HG03521 (cell line): ENCODE results near the gene RDM1.
"Not testable (repeated sequence)": the region's sequence is repeated elsewhere in the genome, so short reads cannot be mapped to it uniquely, and the experiment has no call there.

ENCODE experiments used
- ATAC-seq: cut with Tn5 transposase; IDR thresholded peaks from one replicate; pipeline ENCODE4 v1.9.1; 2021; ENCODE audit warnings: mild to moderate bottlenecking, moderate library complexity; ENCODE audit not compliant: unreplicated experiment

Gene RDM1

GRCh38 chr17:35900708-35901480, 29.7 kb downstream of the RDM1 start:
- ATAC-seq, result no peak

GRCh38 chr17:35900280-35900679, 30.3 kb downstream of the RDM1 start:
- ATAC-seq, result no peak

DNA sequence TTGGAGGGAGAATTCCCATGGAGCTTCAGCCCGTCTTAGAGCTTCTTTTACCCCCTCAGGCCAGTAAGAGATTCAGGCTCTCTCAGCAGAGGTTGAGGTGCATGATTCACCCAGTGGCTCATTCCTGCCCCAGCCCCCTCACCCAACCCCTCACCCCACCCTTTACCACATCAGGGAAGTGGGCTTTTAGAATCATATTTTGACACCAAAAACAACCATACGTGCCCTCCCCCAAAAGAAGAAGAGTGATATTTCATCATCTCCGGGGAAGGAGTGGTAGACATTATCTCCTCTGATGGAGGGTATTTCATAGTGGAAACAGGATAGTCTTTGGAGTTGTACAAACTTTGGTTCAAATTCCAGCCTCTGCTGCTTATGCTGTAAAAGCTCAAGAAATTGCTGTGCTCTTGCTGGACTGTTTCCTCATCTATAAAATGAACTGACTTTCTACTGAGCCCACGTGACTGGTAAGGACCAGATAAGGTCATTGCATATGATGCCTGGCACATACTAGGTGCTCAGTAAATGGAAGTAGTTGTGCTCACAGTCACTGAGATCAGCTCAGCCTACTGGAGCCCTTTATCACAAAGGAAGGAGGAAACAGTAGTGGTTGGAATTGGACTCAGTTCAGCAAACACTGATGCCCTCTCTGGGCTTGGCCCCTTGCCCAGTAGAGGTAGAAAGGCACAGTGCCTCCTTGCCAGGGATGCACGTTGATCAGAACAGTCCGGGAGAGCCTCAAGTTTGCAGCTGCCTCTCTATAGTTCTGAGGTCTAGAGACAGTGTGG, 32.1 kb downstream of the RDM1 start:
- ATAC-seq, result no peak

GRCh38 chr17:35897772-35898171, 32.8 kb downstream of the RDM1 start:
- ATAC-seq, result not testable (repeated sequence)

DNA sequence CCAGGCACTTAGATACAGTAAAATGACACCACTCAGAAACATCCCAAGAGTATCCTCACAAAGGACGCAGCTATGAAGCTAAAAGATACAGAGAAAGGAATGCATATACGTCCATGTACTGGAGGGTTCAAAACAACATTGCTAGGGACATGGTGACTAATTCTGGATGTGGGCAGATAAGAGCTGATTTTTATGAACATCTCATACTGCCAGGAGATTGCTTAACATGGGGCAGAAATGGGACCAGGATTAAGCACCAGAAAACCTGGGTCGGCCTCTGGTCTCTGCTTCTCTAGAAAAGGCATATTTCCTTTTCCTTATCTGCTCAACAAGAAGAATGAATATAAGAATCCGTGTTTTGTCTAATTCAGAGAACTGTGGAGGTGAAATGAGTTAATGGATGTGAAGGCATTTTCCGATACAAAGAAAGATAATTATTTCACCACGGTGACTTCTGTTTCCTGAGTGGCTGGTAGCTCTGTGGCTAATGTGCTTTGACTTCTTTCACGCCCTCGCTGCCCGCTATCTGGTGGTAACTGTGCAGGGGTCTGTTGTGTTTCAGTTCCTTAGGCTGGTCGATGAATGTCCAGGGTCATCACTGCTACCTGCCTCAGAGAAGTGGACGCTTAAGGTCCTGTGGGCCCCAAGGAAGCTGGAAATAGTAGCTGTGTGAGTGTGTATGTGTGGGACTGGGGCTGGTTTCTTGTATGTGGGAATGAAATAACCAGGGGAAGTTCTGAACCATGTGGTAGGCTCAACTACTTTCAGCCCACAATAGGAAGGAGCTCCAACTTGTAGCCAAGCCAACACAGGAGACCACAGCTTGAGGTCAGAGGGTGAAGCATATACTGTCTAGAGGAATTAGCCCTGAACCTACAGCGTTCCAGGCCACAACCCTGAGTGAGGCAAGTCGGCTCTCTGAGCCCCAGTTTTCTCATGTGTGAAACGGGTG, 34.7 kb downstream of the RDM1 start:
- ATAC-seq, result peak; percentile 58

- no peak for ATAC-seq
These were observed 36.4 kb downstream of the RDM1 start for GRCh38 chr17:35894206-35894605.

DNA sequence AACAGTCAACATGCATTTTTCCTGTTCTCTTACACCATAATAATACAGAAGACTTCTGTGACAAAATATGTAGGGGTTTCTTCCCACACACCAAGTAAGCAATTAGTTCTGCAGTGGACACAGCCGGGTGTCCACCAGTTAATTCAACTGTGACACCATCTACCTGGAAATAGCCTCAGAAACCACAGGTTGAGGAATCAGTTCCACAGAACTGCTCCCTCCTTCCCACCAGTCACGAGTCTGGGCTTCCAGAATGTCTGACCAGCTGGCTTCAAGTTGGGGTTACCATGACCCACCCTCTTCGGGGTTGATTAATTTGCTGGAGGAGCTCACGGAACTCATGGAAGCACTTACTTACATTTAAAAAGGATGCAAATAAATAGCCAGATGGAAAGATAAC, 36.8 kb downstream of the RDM1 start:
- no peak for ATAC-seq

GRCh38 chr17:35892091-35893035, 38.2 kb downstream of the RDM1 start:
- no peak for ATAC-seq

GRCh38 chr17:35891269-35891668, 39.3 kb downstream of the RDM1 start:
- no peak for ATAC-seq

GRCh38 chr17:35890774-35891155, 39.8 kb downstream of the RDM1 start:
- peak; percentile 77 for ATAC-seq

DNA sequence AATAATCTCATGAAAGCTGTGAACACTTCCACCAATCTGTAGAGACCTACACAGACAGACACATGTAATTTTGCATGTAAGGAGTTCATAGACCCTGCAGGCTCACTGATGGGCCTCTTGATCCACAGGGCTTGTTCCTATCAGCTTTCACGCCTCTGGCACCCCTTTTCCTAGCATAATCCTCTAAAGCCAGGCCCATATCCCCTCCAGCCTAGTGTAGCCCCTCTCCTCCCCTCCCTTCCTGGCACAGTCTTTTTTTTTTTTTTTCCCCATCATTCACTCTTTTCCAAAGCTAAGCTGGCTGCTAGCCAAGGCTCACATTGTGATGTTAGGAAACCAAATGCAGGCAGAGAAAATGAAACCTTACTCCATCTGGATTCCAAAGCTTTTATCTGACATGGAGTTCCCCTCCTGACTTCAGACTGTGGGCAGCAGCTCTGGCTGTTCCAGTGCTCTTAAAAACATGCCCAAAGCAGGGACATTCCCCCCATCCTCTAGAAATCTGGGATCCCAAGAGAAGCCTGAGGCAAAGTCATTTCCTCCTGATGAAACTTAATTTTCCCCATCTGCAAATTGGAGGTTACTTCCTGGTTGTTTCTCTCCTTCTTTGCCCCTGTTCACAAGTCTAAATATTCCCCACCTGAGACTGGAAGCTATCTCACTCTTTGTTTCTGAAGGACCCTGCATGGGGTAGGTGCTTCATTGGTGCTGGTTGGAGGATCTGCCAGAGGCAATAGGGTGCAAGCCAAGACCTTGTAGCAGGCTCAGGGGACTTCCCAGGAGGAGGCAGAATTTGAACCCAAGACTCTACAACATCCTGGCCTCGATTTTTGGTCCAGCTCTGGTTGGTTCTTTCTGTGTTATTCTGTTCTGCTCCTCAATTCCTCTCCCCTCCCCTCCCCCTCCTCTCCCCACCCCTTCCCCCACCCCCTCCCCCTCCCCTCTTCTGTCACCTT, 40.5 kb downstream of the RDM1 start:
- ATAC-seq, result no peak

DNA sequence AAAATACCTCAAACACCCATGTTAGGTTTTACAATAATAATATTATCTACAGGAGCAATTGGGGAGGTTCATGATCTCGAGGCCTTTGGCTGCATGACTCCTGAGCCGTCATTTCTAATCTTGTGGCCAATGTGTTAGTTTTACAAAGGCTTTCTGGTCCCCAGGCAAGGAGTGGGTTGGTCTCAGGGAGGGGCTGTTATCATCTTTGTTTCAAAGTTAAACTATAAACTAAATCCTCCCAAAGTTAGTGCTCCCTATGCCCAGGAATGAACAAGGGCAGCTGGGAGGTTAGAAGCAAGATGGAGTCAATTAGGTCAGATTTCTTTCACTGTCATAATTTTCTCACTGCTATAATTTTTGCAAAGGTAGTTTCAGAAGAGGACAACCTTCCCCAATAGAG, 41.3 kb downstream of the RDM1 start:
- ATAC-seq, result no peak

- peak; percentile 82 for ATAC-seq
These were observed 50.6 kb downstream of the RDM1 start, which contains the start of gene CCL5 for GRCh38 chr17:35879773-35880654. TSS of gene CCL5 (minus strand) at chr17:35880360.

- ATAC-seq, result no peak
These were observed 52.2 kb downstream of the RDM1 start for GRCh38 chr17:35878361-35878760.

- ATAC-seq, result no peak
These were observed 53.1 kb downstream of the RDM1 start for GRCh38 chr17:35877345-35878029.

DNA sequence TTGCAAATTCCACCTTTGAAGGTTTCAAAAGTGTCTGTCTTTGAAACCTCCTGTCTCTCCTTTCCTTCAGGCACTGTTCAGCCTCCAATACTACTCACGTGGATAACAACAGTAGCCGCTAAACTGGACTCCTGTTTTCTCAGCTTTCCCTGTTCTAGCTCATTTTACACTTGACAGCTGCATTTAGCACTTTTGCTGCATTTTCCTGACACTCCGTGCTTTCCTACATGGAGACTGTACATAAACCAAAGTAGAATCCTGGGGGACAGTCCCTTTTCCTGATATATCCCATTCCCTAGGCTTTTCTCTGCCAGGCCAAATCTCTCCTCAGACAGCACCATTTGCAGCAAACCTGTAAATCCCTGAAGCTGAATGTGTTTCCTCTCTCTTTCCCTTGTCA, 54.0 kb downstream of the RDM1 start:
- ATAC-seq, result no peak

- no peak for ATAC-seq
These were observed 54.8 kb downstream of the RDM1 start for GRCh38 chr17:35875800-35876139.
